ENCODE data around the gene CBLC. TPM values are rescaled to one million over a fixed set of nuclear protein-coding genes. Genes with fewer than 3 reads are reported as not detected.
A peak's percentile ranks its signal among the peaks of the same experiment; 100 is the strongest.

The CBLC gene, protein sequence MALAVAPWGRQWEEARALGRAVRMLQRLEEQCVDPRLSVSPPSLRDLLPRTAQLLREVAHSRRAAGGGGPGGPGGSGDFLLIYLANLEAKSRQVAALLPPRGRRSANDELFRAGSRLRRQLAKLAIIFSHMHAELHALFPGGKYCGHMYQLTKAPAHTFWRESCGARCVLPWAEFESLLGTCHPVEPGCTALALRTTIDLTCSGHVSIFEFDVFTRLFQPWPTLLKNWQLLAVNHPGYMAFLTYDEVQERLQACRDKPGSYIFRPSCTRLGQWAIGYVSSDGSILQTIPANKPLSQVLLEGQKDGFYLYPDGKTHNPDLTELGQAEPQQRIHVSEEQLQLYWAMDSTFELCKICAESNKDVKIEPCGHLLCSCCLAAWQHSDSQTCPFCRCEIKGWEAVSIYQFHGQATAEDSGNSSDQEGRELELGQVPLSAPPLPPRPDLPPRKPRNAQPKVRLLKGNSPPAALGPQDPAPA
- 0.42 TPM for polyA plus RNA-seq (2013, experiment 1 of 2)
- 0.43 TPM for polyA plus RNA-seq (2013, experiment 2 of 2)

DNA sequence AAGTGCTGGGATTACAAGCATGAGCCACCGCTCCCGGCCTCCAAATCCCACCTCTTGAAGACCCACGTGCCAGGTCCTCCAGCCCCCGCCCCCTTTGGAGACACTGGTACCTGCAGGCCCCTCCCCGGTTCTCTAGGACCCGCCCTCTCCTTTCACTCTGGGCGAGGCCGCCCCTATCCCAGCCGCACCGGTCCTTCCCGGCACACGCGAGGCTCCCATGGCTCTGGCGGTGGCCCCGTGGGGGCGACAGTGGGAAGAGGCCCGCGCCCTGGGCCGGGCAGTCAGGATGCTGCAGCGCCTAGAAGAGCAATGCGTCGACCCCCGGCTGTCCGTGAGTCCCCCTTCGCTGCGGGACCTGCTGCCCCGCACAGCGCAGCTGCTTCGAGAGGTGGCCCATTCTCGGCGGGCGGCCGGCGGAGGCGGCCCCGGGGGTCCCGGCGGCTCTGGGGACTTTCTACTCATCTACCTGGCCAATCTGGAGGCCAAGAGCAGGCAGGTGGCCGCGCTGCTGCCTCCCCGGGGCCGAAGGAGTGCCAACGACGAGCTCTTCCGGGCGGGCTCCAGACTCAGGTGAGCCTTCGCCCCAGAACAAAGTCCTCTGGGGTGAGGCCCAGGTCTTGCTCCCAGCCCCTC, at the start of gene CBLC:
Gene CBLC, plus strand, starts transcription at position 176 of the 633 bp plus-strand sequence. Its CDS starts 42 bp downstream, at position 218.
- Histone ChIP-seq H2BK12ac (ENCODE audit: low read length) (no peak within 1 kb of the TSS), H3K36me3 (replicated peaks in 1 of 2; ENCODE audit: control insufficient read depth in 2 of 2, insufficient read depth in 2 of 2, low read length in 2 of 2) (no peaks in the 10 kb centered on the region), H3K9me3 (replicated peaks in 1 of 2; ENCODE audit: control insufficient read depth in 2 of 2, insufficient read depth in 1 of 2, low read depth in 1 of 2, low read length in 2 of 2) (no peaks in the 10 kb centered on the region), H3K4me1 (ENCODE audit: control insufficient read depth in 2 of 2, insufficient read depth in 1 of 2, low read depth in 1 of 2, low read length in 2 of 2) (no peaks in the 10 kb centered on the region), H3K79me1 (ENCODE audit: low read depth, low read length) (no peaks in the 10 kb centered on the region), H4K91ac (ENCODE audit: low read depth, low read length, poor library complexity) (no peak within 1 kb of the TSS), H4K8ac (ENCODE audit: low read depth, low read length) (no peak within 1 kb of the TSS), H3K9ac (ENCODE audit: low read depth, low read length, poor library complexity) (no peak within 1 kb of the TSS), H3K27me3 (ENCODE audit: control insufficient read depth in 3 of 3, insufficient read depth in 3 of 3, low read depth in 1 of 3, low read length in 3 of 3) (peaks cover 0 to 26% (median 6%) of the 10 kb centered on the region in 3 experiments), H3K4me2 (ENCODE audit: insufficient read depth, low read length, poor library complexity, severe bottlenecking) (peak within 1 kb of the TSS; percentile 57), H3K14ac (ENCODE audit: low read length) (no peak within 1 kb of the TSS), H3K4ac (ENCODE audit: low read length) (no peak within 1 kb of the TSS), H3K18ac (ENCODE audit: low read length) (peak within 1 kb of the TSS; percentile 76), H2BK15ac (ENCODE audit: low read length) (no peak within 1 kb of the TSS), H3K23ac (ENCODE audit: low read depth, low read length, poor library complexity) (no peak within 1 kb of the TSS), H2AK5ac (ENCODE audit: low read depth, low read length) (peak within 1 kb of the TSS; percentile 37), H2BK5ac (ENCODE audit: low read length) (no peak within 1 kb of the TSS), H3K27ac (replicated peaks; ENCODE audit: low read length) (no peak within 1 kb of the TSS), H2AFZ (ENCODE audit: low read length) (peak within 1 kb of the TSS; percentile 78), H3K4me3 (ENCODE audit: low read length in 2 of 2) (peak within 1 kb of the TSS in 1 of 2 donors; percentile 68), H2BK120ac (ENCODE audit: low read depth, low read length) (peak within 1 kb of the TSS; percentile 96)
- DNase-seq (ENCODE audit: low spot score) = no peak
- WGBS, 2 donors (ENCODE audit: extremely low coverage in 2 of 2, insufficient read length in 2 of 2, insufficient replicate concordance in 1 of 2) = no CpG with 5 or more reads among the region's 47 CpGs

DNA sequence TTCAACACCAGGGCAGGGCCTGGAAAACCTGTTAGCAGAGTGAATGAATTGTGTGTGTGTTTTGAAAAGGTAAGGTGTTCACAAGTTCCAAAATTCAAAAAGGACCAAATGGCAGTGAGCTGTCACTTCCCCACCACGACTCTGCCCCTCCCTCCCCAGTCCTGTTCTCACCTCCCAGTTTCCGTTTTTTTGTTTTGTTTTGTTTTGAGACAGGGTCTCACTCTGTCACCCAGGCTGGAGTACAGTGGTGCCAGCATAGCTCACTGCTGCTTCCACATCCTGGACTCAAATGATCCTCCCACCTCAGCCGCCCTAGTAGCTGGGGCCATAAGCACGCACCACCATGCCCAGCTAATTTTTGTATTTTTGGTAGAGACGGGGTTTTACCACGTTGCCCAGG, 49.5 kb upstream of the CBLC start:
- no peak overlapping the region for H3K9ac ChIP-seq (ENCODE audit: low read depth, low read length, poor library complexity)
- no peak overlapping the region for H4K8ac ChIP-seq (ENCODE audit: low read depth, low read length)
- H3K36me3 ChIP-seq (replicated peaks in 1 of 2; ENCODE audit: control insufficient read depth in 2 of 2, insufficient read depth in 2 of 2, low read length in 2 of 2) = no peaks in the 10 kb centered on the region
- H3K27me3 ChIP-seq (ENCODE audit: control insufficient read depth in 3 of 3, insufficient read depth in 3 of 3, low read depth in 1 of 3, low read length in 3 of 3) = peaks cover 0 to 1% (median 0%) of the 10 kb centered on the region in 3 experiments
- no peak overlapping the region for H2BK5ac ChIP-seq (ENCODE audit: low read length)
- no peak overlapping the region for H4K91ac ChIP-seq (ENCODE audit: low read depth, low read length, poor library complexity)
- no peak overlapping the region for H2BK15ac ChIP-seq (ENCODE audit: low read length)
- no peak overlapping the region for H3K4me2 ChIP-seq (ENCODE audit: insufficient read depth, low read length, poor library complexity, severe bottlenecking)
- no peak overlapping the region for H2BK120ac ChIP-seq (ENCODE audit: low read depth, low read length)
- H3K18ac ChIP-seq (ENCODE audit: low read length) = no peak overlapping the region
- H2AFZ ChIP-seq (ENCODE audit: low read length) = peak overlapping the region; percentile 38
- no peak overlapping the region for H2BK12ac ChIP-seq (ENCODE audit: low read length)
- no peak overlapping the region for H3K27ac ChIP-seq (replicated peaks; ENCODE audit: low read length)
- H3K4me1 ChIP-seq (ENCODE audit: control insufficient read depth in 2 of 2, insufficient read depth in 1 of 2, low read depth in 1 of 2, low read length in 2 of 2) = peaks cover 0 to 4% of the 10 kb centered on the region in 2 donors
- no peaks in the 10 kb centered on the region for H3K79me1 ChIP-seq (ENCODE audit: low read depth, low read length)
- H3K4ac ChIP-seq (ENCODE audit: low read length) = no peak overlapping the region
- no peak overlapping the region for H3K4me3 ChIP-seq (ENCODE audit: low read length in 2 of 2)
- H2AK5ac ChIP-seq (ENCODE audit: low read depth, low read length) = no peak overlapping the region
- WGBS, 2 donors (ENCODE audit: extremely low coverage in 2 of 2, insufficient read length in 2 of 2, insufficient replicate concordance in 1 of 2) = no CpG with 5 or more reads among the region's 6 CpGs
- DNase-seq (ENCODE audit: low spot score) = no peak
- H3K14ac ChIP-seq (ENCODE audit: low read length) = no peak overlapping the region
- H3K9me3 ChIP-seq (replicated peaks in 1 of 2; ENCODE audit: control insufficient read depth in 2 of 2, insufficient read depth in 1 of 2, low read depth in 1 of 2, low read length in 2 of 2) = no peaks in the 10 kb centered on the region
- no peak overlapping the region for H3K23ac ChIP-seq (ENCODE audit: low read depth, low read length, poor library complexity)

DNA sequence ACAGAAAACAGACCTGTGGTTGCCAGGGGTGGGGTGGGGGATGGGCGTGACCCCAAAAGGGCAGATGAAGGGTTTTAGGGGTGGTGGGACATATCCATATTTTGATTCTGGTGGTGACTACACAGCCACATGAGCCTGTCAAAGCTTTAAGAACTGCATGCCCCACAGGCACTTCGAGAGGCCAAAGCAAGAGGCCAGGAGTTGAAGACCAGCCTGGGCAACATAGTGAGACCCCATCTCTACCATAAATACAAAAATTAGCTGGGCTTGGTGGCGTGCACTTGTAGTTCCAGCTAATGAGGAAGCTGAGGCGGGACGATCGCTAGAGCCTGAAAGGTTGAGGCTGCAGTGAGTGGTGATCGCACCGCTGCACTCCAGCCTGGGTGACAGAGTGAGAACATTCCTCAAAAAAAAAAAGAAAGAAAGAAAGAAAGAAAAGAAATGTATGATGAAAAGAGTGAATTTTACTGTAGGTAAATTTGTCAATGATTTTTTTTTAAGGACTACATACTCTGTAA, 48.1 kb upstream of the CBLC start:
- no peak overlapping the region for H3K4me2 ChIP-seq (ENCODE audit: insufficient read depth, low read length, poor library complexity, severe bottlenecking)
- no peak overlapping the region for H3K4ac ChIP-seq (ENCODE audit: low read length)
- H3K14ac ChIP-seq (ENCODE audit: low read length) = no peak overlapping the region
- DNase-seq (ENCODE audit: low spot score) = no peak
- H3K23ac ChIP-seq (ENCODE audit: low read depth, low read length, poor library complexity) = no peak overlapping the region
- H3K9me3 ChIP-seq (replicated peaks in 1 of 2; ENCODE audit: control insufficient read depth in 2 of 2, insufficient read depth in 1 of 2, low read depth in 1 of 2, low read length in 2 of 2) = no peaks in the 10 kb centered on the region
- H3K9ac ChIP-seq (ENCODE audit: low read depth, low read length, poor library complexity) = no peak overlapping the region
- no peak overlapping the region for H2BK12ac ChIP-seq (ENCODE audit: low read length)
- no peak overlapping the region for H2BK120ac ChIP-seq (ENCODE audit: low read depth, low read length)
- H2AK5ac ChIP-seq (ENCODE audit: low read depth, low read length) = no peak overlapping the region
- H2AFZ ChIP-seq (ENCODE audit: low read length) = no peak overlapping the region
- H3K27me3 ChIP-seq (ENCODE audit: control insufficient read depth in 3 of 3, insufficient read depth in 3 of 3, low read depth in 1 of 3, low read length in 3 of 3) = peaks cover 0 to 1% (median 0%) of the 10 kb centered on the region in 3 experiments
- H4K8ac ChIP-seq (ENCODE audit: low read depth, low read length) = no peak overlapping the region
- no peaks in the 10 kb centered on the region for H3K36me3 ChIP-seq (replicated peaks in 1 of 2; ENCODE audit: control insufficient read depth in 2 of 2, insufficient read depth in 2 of 2, low read length in 2 of 2)
- H3K18ac ChIP-seq (ENCODE audit: low read length) = no peak overlapping the region
- H3K4me1 ChIP-seq (ENCODE audit: control insufficient read depth in 2 of 2, insufficient read depth in 1 of 2, low read depth in 1 of 2, low read length in 2 of 2) = peaks cover 0 to 2% of the 10 kb centered on the region in 2 donors
- H3K79me1 ChIP-seq (ENCODE audit: low read depth, low read length) = no peaks in the 10 kb centered on the region
- no peak overlapping the region for H2BK5ac ChIP-seq (ENCODE audit: low read length)
- H4K91ac ChIP-seq (ENCODE audit: low read depth, low read length, poor library complexity) = no peak overlapping the region
- no peak overlapping the region for H3K27ac ChIP-seq (replicated peaks; ENCODE audit: low read length)
- H3K4me3 ChIP-seq (ENCODE audit: low read length in 2 of 2) = no peak overlapping the region
- no peak overlapping the region for H2BK15ac ChIP-seq (ENCODE audit: low read length)
- WGBS, 2 donors (ENCODE audit: extremely low coverage in 2 of 2, insufficient read length in 2 of 2, insufficient replicate concordance in 1 of 2) = no CpG with 5 or more reads among the region's 8 CpGs

DNA sequence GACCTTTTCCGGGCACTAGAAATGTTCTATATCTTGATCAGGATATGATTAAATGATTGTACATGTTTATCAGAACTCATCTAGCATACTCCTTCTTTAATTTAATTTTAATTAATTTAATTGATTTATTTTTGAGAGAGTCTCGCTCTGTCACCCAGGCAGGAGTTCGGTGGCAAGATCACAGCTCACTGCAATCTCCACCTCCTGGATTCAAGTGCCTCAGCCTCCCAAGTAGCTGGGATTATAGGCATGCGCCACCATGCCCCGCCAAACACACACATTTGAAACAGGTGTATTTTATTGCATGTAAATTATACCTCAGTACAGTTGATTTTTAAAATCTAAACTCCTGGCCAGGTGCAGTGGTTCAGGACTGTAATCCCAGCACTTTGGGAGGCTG, 46.6 kb upstream of the CBLC start:
- Histone ChIP-seq H2BK12ac (ENCODE audit: low read length) (no peak overlapping the region), H3K23ac (ENCODE audit: low read depth, low read length, poor library complexity) (no peak overlapping the region), H4K91ac (ENCODE audit: low read depth, low read length, poor library complexity) (no peak overlapping the region), H2BK5ac (ENCODE audit: low read length) (no peak overlapping the region), H2BK120ac (ENCODE audit: low read depth, low read length) (no peak overlapping the region), H2BK15ac (ENCODE audit: low read length) (no peak overlapping the region), H4K8ac (ENCODE audit: low read depth, low read length) (no peak overlapping the region), H3K27me3 (ENCODE audit: control insufficient read depth in 3 of 3, insufficient read depth in 3 of 3, low read depth in 1 of 3, low read length in 3 of 3) (no peaks in the 10 kb centered on the region), H3K9me3 (replicated peaks in 1 of 2; ENCODE audit: control insufficient read depth in 2 of 2, insufficient read depth in 1 of 2, low read depth in 1 of 2, low read length in 2 of 2) (no peaks in the 10 kb centered on the region), H2AFZ (ENCODE audit: low read length) (no peak overlapping the region), H3K79me1 (ENCODE audit: low read depth, low read length) (no peaks in the 10 kb centered on the region), H3K4me3 (ENCODE audit: low read length in 2 of 2) (no peak overlapping the region), H3K27ac (replicated peaks; ENCODE audit: low read length) (no peak overlapping the region), H3K14ac (ENCODE audit: low read length) (no peak overlapping the region), H3K4me1 (ENCODE audit: control insufficient read depth in 2 of 2, insufficient read depth in 1 of 2, low read depth in 1 of 2, low read length in 2 of 2) (peaks cover 0 to 2% of the 10 kb centered on the region in 2 donors), H3K36me3 (replicated peaks in 1 of 2; ENCODE audit: control insufficient read depth in 2 of 2, insufficient read depth in 2 of 2, low read length in 2 of 2) (no peaks in the 10 kb centered on the region), H3K18ac (ENCODE audit: low read length) (no peak overlapping the region), H3K4ac (ENCODE audit: low read length) (no peak overlapping the region), H3K4me2 (ENCODE audit: insufficient read depth, low read length, poor library complexity, severe bottlenecking) (no peak overlapping the region), H3K9ac (ENCODE audit: low read depth, low read length, poor library complexity) (no peak overlapping the region), H2AK5ac (ENCODE audit: low read depth, low read length) (no peak overlapping the region)
- no peak for DNase-seq (ENCODE audit: low spot score)
- no CpG with 5 or more reads among the region's 5 CpGs for WGBS, 2 donors (ENCODE audit: extremely low coverage in 2 of 2, insufficient read length in 2 of 2, insufficient replicate concordance in 1 of 2)
